T-helper 17 cell (primary cell): ENCODE results near the gene FRAT2. TPM values are rescaled to one million over a fixed set of nuclear protein-coding genes. Genes with fewer than 3 reads are reported as not detected.

Experiments
- ATAC-seq: fragments of 150-1000 bp; cut with Tn5 transposase; 2 replicates; pipeline ENCODE4 v1.10.0; 2021; ENCODE audit warnings: mild to moderate bottlenecking, moderate library complexity
- DNase-seq, 3 donors: peaks; one replicate each; pipeline versions ENCODE4 v3.0.0 to v3.0.0-alpha.2; 2020 to 2021
- H3K9me3 ChIP-seq: one replicate; pipeline ENCODE4 v1.7.0; 2013; ENCODE audit warnings: low read length, mild to moderate bottlenecking; ENCODE audit not compliant: control insufficient read depth, poor library complexity, severe bottlenecking
- H3K27ac Mint-ChIP-seq: one replicate; pipeline ENCODE4 v1.8.0; 2022; ENCODE audit warnings: mild to moderate bottlenecking, moderate library complexity, mixed read lengths
- H3K27me3 Mint-ChIP-seq: one replicate; pipeline ENCODE4 v1.8.0; 2022; ENCODE audit warnings: mixed read lengths
- H3K36me3 Mint-ChIP-seq: one replicate; pipeline ENCODE4 v1.8.0; 2022; ENCODE audit warnings: low read depth, mixed read lengths
- H3K4me1 Mint-ChIP-seq: one replicate; pipeline ENCODE4 v1.8.0; 2022; ENCODE audit warnings: mild to moderate bottlenecking, mixed read lengths
- H3K4me3 Mint-ChIP-seq: one replicate; pipeline ENCODE4 v1.8.0; 2022; ENCODE audit warnings: mild to moderate bottlenecking, moderate library complexity, mixed read lengths
- total RNA-seq, 4 donors: library from RNA in 2 of 4; stranded (reverse) in 2 of 4; gene quantifications; one replicate each; pipeline ENCODE4 v1.2.3 and lab custom pipeline; 2022 to 2026

The FRAT2 gene
- total RNA-seq, 2 donors from 2014 or later = 16.8 to 21.7 TPM

GRCh38 chr10:97312897-97313296 is 21.6 kb downstream of the FRAT2 start:
- ATAC-seq (no peak), DNase-seq (no peak)
- peaks cover 3% of the 10 kb centered on the region for H3K4me1 Mint-ChIP-seq
- H3K27me3 Mint-ChIP-seq = no peaks in the 10 kb centered on the region
- H3K9me3 ChIP-seq = no peaks in the 10 kb centered on the region
- H3K27ac Mint-ChIP-seq = no peak overlapping the region
- no peaks in the 10 kb centered on the region for H3K36me3 Mint-ChIP-seq
- no peak overlapping the region for H3K4me3 Mint-ChIP-seq

- Mint-ChIP-seq H3K4me3 (no peak overlapping the region), H3K4me1 (peaks cover 3% of the 10 kb centered on the region), H3K27ac (no peak overlapping the region), H3K27me3 (no peaks in the 10 kb centered on the region), H3K36me3 (no peaks in the 10 kb centered on the region)
- no peaks in the 10 kb centered on the region for H3K9me3 ChIP-seq
- ATAC-seq (no peak), DNase-seq (no peak)
These were observed 23.4 kb downstream of the FRAT2 start for GRCh38 chr10:97311111-97311626.

- peak overlapping the region; percentile 72 for H3K27ac Mint-ChIP-seq
These were observed 26.4 kb downstream of the FRAT2 start for GRCh38 chr10:97307866-97308780.

GRCh38 chr10:97307441-97307840 is 27.1 kb downstream of the FRAT2 start:
- H3K36me3 Mint-ChIP-seq = no peaks in the 10 kb centered on the region
- H3K27ac Mint-ChIP-seq = peak overlapping the region; percentile 72
- H3K4me3 Mint-ChIP-seq = no peak overlapping the region
- no peaks in the 10 kb centered on the region for H3K27me3 Mint-ChIP-seq
- DNase-seq (no peak), ATAC-seq (no peak)
- no peaks in the 10 kb centered on the region for H3K9me3 ChIP-seq
- H3K4me1 Mint-ChIP-seq = no peaks in the 10 kb centered on the region

More at GRCh38 chr10:97307866-97308780, 26.4 kb downstream of the FRAT2 start:
- ATAC-seq (no peak), DNase-seq (no peak)
- no peaks in the 10 kb centered on the region for H3K9me3 ChIP-seq
- Mint-ChIP-seq H3K4me3 (no peak overlapping the region), H3K4me1 (no peaks in the 10 kb centered on the region), H3K27me3 (no peaks in the 10 kb centered on the region), H3K36me3 (no peaks in the 10 kb centered on the region)

GRCh38 chr10:97302088-97302791 is 32.3 kb downstream of the FRAT2 start:
- no peak for ATAC-seq
- no peak overlapping the region for H3K27ac Mint-ChIP-seq
- H3K4me3 Mint-ChIP-seq = no peak overlapping the region
- no peak for DNase-seq
- no peaks in the 10 kb centered on the region for H3K9me3 ChIP-seq
- no peaks in the 10 kb centered on the region for H3K36me3 Mint-ChIP-seq
- H3K4me1 Mint-ChIP-seq = no peaks in the 10 kb centered on the region
- H3K27me3 Mint-ChIP-seq = no peaks in the 10 kb centered on the region

- no peak for ATAC-seq
- Mint-ChIP-seq H3K36me3 (no peaks in the 10 kb centered on the region), H3K27me3 (no peaks in the 10 kb centered on the region), H3K4me1 (no peaks in the 10 kb centered on the region), H3K4me3 (no peak overlapping the region), H3K27ac (no peak overlapping the region)
- DNase-seq = no peak
- H3K9me3 ChIP-seq = no peaks in the 10 kb centered on the region
These were observed 33.5 kb downstream of the FRAT2 start for GRCh38 chr10:97300980-97301379.

- ATAC-seq = no peak
- DNase-seq = no peak
- Mint-ChIP-seq H3K27me3 (no peaks in the 10 kb centered on the region), H3K4me1 (peaks cover 2% of the 10 kb centered on the region), H3K27ac (no peak overlapping the region), H3K4me3 (no peak overlapping the region), H3K36me3 (no peaks in the 10 kb centered on the region)
- no peaks in the 10 kb centered on the region for H3K9me3 ChIP-seq
These were observed 36.3 kb downstream of the FRAT2 start for GRCh38 chr10:97298223-97298571.

- H3K36me3 Mint-ChIP-seq = no peaks in the 10 kb centered on the region
- no peak overlapping the region for H3K27ac Mint-ChIP-seq
These were observed 36.8 kb downstream of the FRAT2 start for GRCh38 chr10:97297556-97298222.

GRCh38 chr10:97292862-97293198 is 41.7 kb downstream of the FRAT2 start:
- ATAC-seq (no peak), DNase-seq (no peak)
- no peaks in the 10 kb centered on the region for H3K27me3 Mint-ChIP-seq
- H3K27ac Mint-ChIP-seq = peak overlapping the region; percentile 81
- no peaks in the 10 kb centered on the region for H3K36me3 Mint-ChIP-seq
- H3K4me1 Mint-ChIP-seq = peaks cover 15% of the 10 kb centered on the region
- peak overlapping the region; percentile 97 for H3K4me3 Mint-ChIP-seq
- no peaks in the 10 kb centered on the region for H3K9me3 ChIP-seq

More at GRCh38 chr10:97297556-97298222, 36.8 kb downstream of the FRAT2 start:
- H3K9me3 ChIP-seq = no peaks in the 10 kb centered on the region
- peaks cover 4% of the 10 kb centered on the region for H3K4me1 Mint-ChIP-seq
- H3K27me3 Mint-ChIP-seq = no peaks in the 10 kb centered on the region
- no peak for DNase-seq
- ATAC-seq = no peak
- no peak overlapping the region for H3K4me3 Mint-ChIP-seq

- H3K9me3 ChIP-seq = no peaks in the 10 kb centered on the region
- H3K27me3 Mint-ChIP-seq = no peaks in the 10 kb centered on the region
- ATAC-seq (peak; percentile 99), DNase-seq (peak; percentile 75 to 86 (median 84))
- H3K4me3 Mint-ChIP-seq = peak within 1 kb of the TSS; percentile 97
- H3K27ac Mint-ChIP-seq = peak within 1 kb of the TSS; percentile 81
- peaks cover 15% of the 10 kb centered on the region for H3K4me1 Mint-ChIP-seq
- H3K36me3 Mint-ChIP-seq = no peaks in the 10 kb centered on the region
These were observed 42.2 kb downstream of the FRAT2 start, which contains the start of gene ARHGAP19 for GRCh38 chr10:97292097-97292861. ARHGAP19 (minus strand) TSS chr10:97292637; CDS start chr10:97292627, 10 bp downstream.

GRCh38 chr10:97291357-97292096 is 43.0 kb downstream of the FRAT2 start:
- peak overlapping the region; percentile 81 for H3K27ac Mint-ChIP-seq
- DNase-seq (no peak), ATAC-seq (peak; percentile 0)
- H3K9me3 ChIP-seq = no peaks in the 10 kb centered on the region
- H3K36me3 Mint-ChIP-seq = no peaks in the 10 kb centered on the region
- H3K27me3 Mint-ChIP-seq = no peaks in the 10 kb centered on the region
- peak overlapping the region; percentile 97 for H3K4me3 Mint-ChIP-seq
- H3K4me1 Mint-ChIP-seq = peaks cover 15% of the 10 kb centered on the region
